Glomerular visceral epithelial cell (primary cell): ENCODE data around the gene GSX1.
"Not testable (repeated sequence)": the region's sequence is repeated elsewhere in the genome, so short reads cannot be mapped to it uniquely, and the experiment has no call there.

Experiments used
- DNase-seq: peaks from one replicate; pipeline ENCODE4 v3.0.0-alpha.2; 2016; ENCODE audit errors: extremely low spot score

The GSX1 gene

DNA sequence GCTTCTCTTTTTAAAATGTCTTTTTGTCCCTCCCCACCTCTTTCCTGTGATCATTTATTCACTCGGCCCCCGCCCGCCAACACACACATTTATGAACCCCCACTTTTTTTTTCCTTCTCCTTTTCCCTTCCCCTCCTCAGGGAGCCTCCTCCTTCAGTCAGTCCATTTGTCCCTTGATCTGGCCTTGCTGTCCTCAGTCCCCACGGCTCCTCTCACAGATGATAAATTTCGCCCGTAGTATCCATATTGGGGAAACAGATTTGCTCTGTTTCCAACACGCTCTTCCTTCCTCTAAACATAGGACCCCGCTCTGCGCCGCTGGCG is 2.0 kb downstream of the GSX1 start:
- DNase-seq = no peak

DNA sequence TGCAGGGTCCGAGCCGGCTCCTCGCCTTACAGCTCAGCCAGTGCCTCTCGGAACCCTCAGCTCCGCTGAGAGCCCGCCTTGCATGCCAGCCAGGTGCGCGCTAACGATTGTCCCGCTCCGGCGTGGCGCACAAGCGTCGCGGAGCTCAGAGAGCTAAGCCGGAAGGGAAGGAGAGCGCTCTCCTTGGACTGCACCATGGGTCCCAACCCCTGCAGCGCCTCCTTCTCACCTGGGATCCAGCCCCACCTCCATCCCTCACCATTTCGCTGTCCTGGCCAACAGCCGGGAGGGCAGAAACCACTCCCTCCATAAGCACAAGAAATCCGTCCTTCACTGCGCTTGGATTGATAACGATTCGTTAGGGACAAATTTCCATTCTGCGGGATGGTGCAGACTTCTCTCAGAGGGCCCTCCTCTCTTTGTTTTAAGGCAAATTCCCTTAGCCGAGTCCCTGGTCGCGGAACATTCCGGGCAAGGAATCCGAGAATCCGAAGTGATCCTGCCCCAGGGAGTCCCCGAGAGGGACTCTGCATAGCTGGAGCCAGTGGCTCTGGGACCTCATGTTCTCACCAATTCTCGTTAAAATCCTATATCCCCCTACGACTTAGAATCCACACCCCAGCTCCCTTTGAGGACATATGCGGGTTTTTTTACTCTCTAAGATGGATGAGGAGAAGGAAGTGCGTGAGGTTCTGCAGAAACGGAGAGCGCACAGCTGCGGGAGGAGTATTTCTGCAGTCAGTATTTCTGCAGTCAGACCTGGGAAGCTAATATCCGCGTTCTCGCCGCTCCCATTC is 2.8 kb downstream of the GSX1 start:
- DNase-seq = no peak

DNA sequence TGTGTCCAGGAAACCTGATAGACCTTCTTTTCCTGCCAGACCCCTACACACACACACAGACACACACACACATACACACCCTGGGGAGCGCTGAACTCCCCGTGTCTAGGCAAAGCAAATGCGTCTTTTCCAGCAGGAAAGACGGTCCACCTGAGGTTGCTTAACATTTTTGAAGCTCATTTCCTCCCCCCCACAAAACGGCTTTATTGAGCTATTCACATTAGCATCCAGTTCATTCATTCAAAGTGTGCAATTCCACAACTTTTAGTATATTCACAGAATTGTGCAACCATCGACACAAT is 3.4 kb downstream of the GSX1 start:
- no peak for DNase-seq

GRCh38 chr13:27796544-27797227 is 4.4 kb downstream of the GSX1 start:
- DNase-seq = no peak

DNA sequence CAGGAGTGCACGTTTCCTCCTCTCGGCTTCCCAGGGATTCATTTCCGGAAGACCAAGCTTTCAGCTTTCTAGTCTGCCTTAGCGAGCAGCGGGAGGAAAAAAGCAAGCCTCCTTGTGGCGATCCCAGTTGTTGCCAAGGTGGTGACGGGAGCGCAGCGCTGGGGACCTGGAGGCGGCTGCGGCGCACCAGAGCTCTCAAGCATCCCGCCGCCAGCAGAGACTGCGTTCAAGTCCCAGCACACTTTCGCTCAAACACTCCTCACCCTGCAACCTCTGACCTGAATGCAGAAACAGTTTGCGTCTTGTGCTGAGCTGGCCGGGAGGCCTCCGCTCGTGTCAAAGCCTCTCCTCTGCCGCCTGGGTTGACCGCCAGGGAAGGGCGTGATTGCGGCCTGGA is 4.9 kb downstream of the GSX1 start:
- peak; percentile 34 for DNase-seq

GRCh38 chr13:27806744-27807387 is 14.6 kb downstream of the GSX1 start:
- no peak for DNase-seq

DNA sequence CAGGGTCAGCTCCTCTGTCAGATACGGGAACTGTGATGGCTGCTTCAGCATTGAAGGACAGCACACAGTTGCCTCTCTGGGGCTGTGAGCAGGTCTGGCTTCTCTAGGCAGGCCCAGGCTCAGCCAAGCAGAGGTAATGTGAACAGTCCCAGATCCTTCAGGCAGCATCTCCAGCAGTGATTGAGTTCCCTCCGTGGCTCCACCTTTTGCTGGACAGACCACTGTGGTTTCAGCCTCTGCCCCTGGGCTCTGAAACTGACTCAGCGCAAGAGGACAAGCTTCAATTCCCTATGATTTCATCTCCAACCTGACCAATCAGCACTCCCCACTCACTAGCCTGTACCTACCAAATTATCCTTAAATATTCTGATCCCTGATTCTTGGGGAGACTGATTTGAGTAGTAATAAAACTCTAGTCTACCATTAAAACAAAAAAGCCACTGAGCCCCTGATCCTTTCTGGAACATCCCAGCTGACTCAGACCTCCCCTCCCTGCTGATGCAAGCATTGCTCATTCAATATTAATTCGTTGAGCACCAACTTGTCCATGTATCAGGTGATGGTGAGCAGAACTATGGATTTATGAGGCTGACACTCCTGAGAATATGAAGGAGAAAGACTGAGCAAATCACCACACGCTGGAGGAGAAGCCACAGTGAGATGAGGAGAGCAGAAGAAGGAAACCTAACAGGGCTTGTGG is 16.7 kb downstream of the GSX1 start:
- DNase-seq = peak; percentile 9

- DNase-seq = no peak
Observed at GRCh38 chr13:27810009-27810408, 17.7 kb downstream of the GSX1 start.

GRCh38 chr13:27810461-27810860 is 18.2 kb downstream of the GSX1 start:
- no peak for DNase-seq

GRCh38 chr13:27813826-27814225 is 21.5 kb downstream of the GSX1 start:
- no peak for DNase-seq

- not testable (repeated sequence) for DNase-seq
Observed at GRCh38 chr13:27817832-27818231, 25.5 kb downstream of the GSX1 start.

- no peak for DNase-seq
Observed at GRCh38 chr13:27820524-27821482, 28.5 kb downstream of the GSX1 start.

GRCh38 chr13:27821566-27821965 is 29.3 kb downstream of the GSX1 start:
- no peak for DNase-seq

DNA sequence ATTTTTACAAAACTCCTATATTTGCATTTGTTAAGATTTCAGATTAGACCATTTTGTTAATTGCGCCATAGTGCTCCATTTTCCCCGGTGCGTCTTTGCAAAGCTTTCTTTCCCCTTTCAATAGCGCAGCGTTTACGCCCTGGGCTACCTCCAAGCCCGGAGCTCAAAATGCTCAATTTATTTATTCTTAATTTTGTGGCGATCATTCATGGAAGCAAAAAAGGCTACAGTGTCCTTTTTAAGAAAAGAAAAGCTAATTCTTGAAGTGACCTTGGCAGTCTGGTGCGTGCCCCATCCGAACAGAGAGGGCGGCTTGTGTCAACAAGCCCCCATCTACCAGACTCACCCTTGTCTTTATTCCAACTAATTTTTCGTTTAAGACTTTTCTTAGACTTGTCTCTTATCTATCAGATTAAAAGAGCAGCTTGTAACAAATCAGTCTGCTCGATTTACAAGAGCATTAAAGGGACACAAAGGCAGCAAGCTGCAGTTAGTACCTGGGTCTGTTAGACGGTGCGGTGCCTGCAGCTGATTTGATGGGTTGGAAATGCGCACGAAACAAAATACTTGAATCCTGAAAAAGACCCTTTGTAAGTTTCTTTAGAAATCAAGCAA is 30.1 kb downstream of the GSX1 start:
- DNase-seq = no peak

DNA sequence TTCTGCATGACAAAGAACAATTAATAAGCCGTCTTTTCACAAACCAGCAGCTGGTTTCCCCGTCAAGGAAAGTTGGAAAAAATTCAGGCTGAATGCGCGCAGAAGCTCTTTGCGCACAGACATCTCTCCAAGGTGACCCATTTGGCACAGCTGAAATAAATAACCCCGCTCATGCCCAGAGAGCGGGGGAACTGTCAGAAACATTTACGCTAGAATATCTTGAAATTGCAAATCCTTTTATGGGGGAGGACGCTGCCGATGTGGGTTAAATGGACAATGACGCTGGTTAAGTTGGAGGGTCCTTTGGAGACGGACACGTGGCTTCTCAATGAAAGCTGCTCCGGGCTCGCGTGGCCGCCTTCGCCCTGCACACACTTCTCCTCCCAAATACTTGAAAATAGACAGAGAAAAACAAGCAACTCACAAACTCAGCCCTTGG is 30.6 kb downstream of the GSX1 start:
- no peak for DNase-seq

DNA sequence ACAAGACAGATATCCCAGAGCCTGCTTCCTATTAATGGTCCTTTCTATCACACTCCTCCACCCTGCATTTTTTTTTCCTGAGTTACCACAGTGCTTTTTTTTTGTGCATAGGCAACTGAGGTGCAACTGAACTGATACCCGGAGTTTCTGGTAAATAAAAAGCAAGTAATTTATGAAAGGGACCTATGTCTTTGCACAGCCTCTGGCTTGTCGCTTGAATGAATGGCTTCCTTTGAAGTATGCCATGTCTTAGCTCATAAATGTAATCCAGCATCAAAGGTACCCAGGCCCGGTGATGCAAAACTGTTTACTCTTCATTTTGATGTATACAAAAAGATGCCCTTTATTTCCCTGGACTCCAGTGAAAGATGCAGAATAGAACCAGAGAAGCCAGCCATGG is 31.8 kb downstream of the GSX1 start:
- DNase-seq = no peak

- no peak for DNase-seq
Observed at GRCh38 chr13:27825072-27825471, 32.8 kb downstream of the GSX1 start.

DNA sequence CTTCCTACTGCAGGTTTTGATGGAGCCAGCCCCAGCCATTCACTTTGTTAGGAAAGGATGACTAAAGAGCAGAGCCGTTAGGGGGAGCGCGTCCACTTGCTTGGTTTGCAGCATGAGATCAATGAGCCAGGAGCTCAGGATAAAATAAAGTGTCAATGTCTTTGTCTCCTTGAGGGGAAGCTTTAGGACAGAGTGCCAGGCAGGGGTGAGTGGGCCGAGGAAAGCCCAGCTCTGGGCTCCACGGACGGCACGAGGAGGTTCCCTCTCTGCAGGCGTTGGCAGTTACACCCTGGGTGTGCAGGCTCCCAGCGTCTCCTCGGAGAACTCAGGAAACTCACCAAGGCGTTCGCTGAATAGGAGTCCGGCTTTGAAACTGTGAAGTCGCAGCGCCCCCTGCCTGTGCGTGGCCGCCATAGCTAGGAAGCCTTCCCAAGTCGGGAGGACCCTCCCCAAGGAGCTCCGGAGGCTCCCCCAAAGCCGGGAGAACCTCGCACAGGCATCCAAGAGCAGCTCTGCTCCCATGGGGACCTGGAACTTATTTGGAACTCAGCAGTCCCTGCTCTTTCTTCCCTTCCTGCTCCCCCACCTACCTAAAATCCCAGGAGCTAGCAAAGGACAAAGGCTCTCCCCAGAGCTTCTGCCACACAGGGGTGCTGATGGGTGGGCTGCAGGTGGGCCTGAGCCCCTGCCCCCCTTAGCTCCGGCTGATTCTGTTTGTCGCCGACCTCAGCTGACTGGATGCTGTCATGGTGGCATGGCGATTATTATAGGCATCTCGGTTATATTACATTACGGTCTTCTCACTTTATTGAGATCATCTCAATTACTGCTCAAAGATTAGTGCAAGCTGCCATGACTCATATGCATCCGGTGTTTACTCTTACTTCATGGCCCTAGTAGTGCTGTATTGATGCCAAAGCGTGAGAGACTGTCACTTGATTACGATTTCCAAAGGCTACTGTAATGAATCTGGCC is 34.4 kb downstream of the GSX1 start:
- peak; percentile 79 for DNase-seq

DNA sequence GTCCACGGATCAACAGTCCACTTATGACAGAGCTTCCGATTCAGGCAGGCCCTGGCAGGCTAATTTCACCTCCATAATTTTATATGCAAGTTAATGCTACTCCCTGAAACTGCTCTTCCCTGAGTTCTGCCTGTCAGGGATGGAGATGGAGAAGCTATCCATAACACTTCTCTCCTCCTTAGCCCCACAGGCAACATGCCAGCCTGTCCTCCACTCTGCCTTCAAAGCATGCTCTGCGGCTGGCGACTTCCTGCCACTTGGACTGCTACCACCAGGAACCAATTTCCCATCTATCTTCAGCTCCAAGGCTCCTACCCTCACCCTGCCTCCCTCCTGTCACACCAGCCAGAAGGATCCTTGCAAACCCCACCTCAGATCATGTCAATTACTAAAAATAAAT is 35.4 kb downstream of the GSX1 start:
- no peak for DNase-seq

GRCh38 chr13:27830010-27830409 is 37.7 kb downstream of the GSX1 start:
- DNase-seq = peak; percentile 51
